ENCODE data around the gene TUBB8. TPM values are rescaled to one million over a fixed set of nuclear protein-coding genes. Genes with fewer than 3 reads are reported as not detected.
"Not testable (repeated sequence)": the region's sequence is repeated elsewhere in the genome, so short reads cannot be mapped to it uniquely, and the experiment has no call there.

Gene TUBB8
- total RNA-seq: not detected
- long read RNA-seq: 0 reads

GRCh38 chr10:48996-49395 lies at the start of gene TUBB8:
TUBB8 (minus strand) TSS chr10:49296; CDS start chr10:49238, 58 bp downstream.
- intact Hi-C loops (cut with DNase I): no loop called here
- no peak for DNase-seq (ENCODE audit: low spot score)

- DNase-seq (ENCODE audit: low spot score): no peak
- intact Hi-C loops (cut with DNase I): no loop called here
These were observed 47.4 kb upstream of the TUBB8 start for GRCh38 chr10:96466-96865.

DNA sequence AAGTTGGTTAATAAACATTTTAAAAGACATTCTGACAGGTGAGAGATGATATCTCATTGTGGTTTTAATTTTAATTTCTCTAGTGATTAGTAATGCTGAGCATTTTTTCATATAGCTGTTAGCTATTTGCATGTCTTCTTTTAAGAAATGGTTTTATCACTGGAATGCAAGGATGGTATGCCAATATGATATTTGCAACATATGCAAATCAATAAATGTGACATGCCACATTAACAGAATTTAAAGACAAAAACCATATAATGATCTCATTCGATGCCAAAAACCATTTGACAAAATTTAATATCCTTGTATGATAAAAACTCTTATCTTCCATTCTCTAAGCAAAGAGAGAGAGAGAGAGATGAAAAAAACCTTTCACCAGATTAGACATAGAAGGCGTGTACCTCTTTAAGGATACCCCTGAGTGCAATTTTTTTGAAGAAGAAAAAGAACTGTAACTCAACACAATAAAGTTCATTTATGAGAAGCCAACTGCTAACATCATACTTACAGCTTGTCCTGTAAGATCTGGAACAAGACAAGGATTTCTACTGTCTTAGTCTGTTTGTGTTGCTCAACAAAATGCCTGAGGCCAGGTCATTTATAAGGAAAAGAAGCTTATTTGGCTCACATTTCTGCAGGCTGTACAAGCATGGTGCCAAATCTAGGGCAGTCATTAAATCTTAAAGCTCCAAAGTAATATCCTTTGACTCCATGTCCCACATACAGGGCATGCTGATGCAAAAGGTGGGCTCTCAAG lies 46.4 kb upstream of the TUBB8 start:
- intact Hi-C loops (cut with DNase I): no loop called here

GRCh38 chr10:94613-95012 lies 45.5 kb upstream of the TUBB8 start:
- intact Hi-C loops (cut with DNase I): no loop called here
- no peak for DNase-seq (ENCODE audit: low spot score)

More for the DNA sequence above, 46.4 kb upstream of the TUBB8 start:
- no peak for DNase-seq (ENCODE audit: low spot score)

DNA sequence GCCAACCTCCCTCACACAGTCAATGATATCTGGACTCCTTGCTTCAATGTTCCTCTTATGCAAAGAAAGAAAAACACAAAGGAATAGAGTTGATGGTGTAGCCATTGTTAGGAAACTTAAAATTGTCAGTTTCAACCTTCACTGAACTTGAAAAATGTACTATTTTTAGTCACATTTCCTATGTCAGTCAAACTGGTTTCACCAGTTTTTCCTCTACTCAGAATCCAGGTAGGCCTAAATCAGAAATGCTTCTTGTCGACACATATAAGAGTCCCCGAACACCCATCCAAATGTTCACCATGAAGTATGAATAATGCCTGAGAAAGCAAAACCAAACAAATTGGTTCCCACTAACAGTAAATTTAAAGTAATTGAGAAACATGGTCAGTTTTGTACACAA lies 43.8 kb upstream of the TUBB8 start:
- DNase-seq (ENCODE audit: low spot score): no peak
- intact Hi-C loops (cut with DNase I): no loop called here

DNA sequence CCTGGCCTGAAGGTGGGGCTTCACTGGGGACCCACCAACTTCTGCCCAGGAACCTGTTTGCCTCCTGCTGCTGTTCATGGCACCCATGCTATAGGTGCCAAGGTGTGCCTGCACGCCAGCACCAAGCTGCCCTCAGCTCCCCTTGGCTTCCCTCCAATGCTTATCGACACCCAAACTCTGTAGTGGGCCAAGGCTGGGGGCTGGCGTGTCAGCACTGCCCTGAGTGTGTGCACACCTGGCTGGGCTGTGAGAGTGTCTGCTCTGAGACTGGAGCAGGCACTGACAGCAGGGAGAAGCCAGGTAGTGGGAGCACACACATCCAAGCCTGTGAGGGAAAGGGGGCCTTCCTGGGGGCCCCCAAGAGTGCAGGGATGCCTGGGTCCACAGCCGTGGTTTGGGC lies 43.1 kb upstream of the TUBB8 start:
- intact Hi-C loops (cut with DNase I): no loop called here
- DNase-seq (ENCODE audit: low spot score): no peak

GRCh38 chr10:91313-91712 lies 42.2 kb upstream of the TUBB8 start:
- intact Hi-C loops (cut with DNase I): no loop called here
- no peak for DNase-seq (ENCODE audit: low spot score)

DNA sequence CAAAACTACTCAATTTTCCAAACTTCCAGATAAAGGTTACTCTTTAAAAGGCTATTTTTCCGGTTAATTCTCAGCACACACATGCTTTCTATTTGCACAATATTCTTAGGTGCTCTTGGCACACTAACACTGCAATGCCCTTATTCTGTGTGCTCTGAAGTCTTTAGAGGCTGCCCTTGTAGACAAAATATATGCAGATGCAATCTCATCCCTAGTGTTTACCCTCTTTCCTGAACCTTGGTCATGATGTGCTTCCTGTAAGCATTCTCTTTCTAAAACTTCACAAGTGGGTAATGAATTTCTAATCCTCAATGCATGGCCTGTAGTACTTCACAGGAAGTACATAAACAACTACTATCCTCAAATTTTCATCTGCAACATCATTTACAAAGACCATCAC lies 41.1 kb upstream of the TUBB8 start:
- intact Hi-C loops (cut with DNase I): no loop called here
- DNase-seq (ENCODE audit: low spot score): no peak

GRCh38 chr10:89248-89647 lies 40.2 kb upstream of the TUBB8 start:
- DNase-seq (ENCODE audit: low spot score): no peak
- intact Hi-C loops (cut with DNase I): no loop called here

DNA sequence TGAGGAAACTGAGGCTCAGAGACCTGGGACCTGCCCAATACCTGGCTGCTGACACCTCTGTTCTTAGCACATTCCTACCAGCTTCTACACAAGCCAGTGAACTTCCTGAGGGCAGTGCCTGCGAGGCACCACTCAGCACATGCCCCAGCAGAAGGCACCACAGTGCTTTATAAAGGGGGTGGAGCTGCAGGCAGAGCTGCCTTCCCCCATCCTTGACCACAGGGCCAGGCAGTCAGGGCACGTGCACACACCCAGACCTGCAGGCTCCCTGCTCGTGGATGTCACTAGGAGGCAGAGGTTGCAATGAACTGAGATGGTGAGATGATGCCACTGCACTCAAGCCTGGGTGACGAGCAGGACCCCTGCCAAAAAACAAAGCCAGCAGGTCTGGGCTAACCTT lies 39.2 kb upstream of the TUBB8 start:
- DNase-seq (ENCODE audit: low spot score): no peak
- intact Hi-C loops (cut with DNase I): no loop called here

GRCh38 chr10:87177-88080 lies 38.3 kb upstream of the TUBB8 start:
- intact Hi-C loops (cut with DNase I): no loop called here
- DNase-seq (ENCODE audit: low spot score): no peak

- intact Hi-C loops (cut with DNase I): no loop called here
- DNase-seq (ENCODE audit: low spot score): no peak
These were observed 36.9 kb upstream of the TUBB8 start for GRCh38 chr10:86031-86430.

- DNase-seq (ENCODE audit: low spot score): no peak
- intact Hi-C loops (cut with DNase I): no loop called here
These were observed 35.9 kb upstream of the TUBB8 start for GRCh38 chr10:85044-85443.

DNA sequence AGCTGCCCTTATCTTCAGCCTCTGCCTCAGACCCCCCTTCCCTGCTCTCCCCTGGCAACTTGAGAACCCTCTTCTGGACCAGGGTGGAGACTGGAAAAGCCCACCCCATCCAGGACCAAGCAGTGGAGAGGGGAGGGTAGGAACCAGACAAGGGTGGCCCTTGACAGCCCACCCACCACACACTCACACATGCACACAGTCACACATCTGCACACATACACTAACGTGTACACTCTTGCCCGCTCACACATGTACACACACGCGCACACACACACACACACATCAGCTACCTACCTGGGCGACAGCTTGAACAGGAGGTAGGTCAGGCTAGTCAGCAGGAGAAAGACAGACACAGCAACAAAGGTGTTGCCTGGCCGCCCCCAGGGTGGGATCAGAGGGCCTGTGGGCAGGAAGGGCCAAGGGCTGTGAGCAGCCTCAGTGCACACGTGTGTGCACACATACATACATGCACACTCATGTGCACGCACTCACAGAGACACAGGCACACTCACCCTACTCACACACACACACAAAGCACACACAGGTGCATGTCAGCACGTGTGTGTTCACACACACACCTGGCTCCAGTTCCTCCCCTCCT lies 34.9 kb upstream of the TUBB8 start:
- no peak for DNase-seq (ENCODE audit: low spot score)
- intact Hi-C loops (cut with DNase I): no loop called here

GRCh38 chr10:80477-81105 lies 31.5 kb upstream of the TUBB8 start:
- DNase-seq (ENCODE audit: low spot score): no peak
- intact Hi-C loops (cut with DNase I): no loop called here

DNA sequence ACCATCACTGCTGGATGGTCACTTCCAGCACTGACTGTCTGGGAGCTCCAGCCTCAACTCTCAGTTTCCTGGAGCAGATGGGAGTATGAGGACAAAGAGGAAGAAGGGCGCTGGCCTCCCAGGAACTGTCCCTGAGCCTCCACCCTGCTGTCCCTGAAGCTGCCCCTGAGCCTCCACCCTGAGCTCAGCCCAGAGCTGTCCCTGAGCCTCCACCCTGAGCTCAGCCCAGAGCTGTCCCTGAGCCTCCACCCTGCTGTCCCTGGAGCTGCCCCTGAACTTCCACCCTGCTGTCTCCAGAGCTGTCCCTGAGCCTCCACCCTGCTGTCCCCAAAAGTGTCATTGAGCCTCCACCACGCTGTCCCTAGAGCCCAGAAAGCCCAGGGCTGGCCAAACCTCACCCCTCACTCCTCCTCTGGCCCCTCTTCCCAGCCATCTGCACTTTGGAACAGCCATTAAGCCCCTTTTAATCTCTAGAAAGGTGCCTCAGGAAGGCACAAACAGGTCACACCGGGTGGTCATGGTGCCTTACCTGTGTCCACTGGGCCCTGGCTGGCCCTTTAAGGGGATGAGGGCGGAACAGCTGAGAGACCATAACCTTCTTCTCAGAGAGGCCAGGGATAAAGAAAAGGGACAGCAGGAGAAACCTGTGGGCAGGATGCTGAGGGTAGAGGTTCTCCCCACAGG lies 30.6 kb upstream of the TUBB8 start:
- intact Hi-C loops (cut with DNase I): no loop called here
- DNase-seq (ENCODE audit: low spot score): no peak

- DNase-seq (ENCODE audit: low spot score): no peak
- intact Hi-C loops (cut with DNase I): no loop called here
These were observed 29.5 kb upstream of the TUBB8 start for GRCh38 chr10:78556-78955.

DNA sequence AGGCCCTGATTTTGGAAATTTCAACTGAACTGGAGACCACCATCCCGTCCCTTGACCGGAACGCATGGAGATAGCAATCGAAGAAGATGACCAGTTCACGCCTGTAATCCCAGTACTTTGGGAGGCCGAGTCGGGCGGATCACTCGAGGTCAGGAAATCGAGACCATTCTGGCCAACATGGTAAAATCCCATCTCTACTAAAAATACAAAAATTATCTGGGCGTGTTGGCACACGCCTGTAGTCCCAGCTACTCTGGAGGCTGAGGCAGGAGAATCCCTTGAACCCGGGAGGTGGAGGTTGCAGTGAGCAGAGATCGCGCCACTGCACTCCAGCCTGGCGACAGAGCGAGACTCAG lies 25.1 kb upstream of the TUBB8 start:
- DNase-seq (ENCODE audit: low spot score); intact Hi-C loops (cut with DNase I): not testable (repeated sequence)

DNA sequence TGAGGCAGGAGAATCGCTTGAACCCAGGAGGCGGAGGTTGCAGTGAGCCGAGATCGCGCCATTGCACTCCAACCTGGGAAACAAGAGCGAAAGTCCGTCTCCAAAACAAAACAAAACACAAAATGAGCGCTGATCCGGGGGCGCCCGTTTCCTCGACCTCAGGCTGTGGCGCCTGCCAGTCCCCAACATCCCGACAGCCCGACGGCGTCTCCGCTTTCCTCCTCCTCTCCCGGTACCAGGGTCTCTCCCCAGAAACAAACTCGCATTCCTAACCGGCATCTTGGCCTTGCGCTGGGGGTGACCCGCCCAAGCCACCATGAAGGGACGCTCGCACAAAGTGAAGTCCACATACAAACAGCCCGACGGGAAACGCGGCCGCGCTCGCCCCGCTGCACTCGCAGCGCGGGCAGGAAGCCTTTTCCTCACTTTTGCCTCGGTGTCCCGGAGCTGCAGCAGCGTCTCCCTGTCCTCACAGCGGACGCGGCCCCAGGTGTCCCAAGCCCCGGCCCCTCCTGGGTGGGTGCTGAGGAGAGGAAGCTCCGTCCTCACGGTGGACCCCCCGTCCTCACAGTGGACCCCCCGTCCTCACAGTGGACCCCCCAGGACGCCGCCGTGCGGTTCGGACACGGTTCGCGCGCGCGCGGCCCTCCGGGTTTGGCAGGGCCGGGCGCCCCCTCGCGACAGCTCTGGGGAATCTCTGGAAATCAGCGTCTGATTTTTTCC lies 24.6 kb upstream of the TUBB8 start:
- DNase-seq (ENCODE audit: low spot score); intact Hi-C loops (cut with DNase I): not testable (repeated sequence)

All from cardiac septum (tissue), 1 donor.